Diencephalon (tissue), 1 donor: ENCODE measurements around the gene SPC25. TPM values are rescaled to one million over a fixed set of nuclear protein-coding genes. Genes with fewer than 3 reads are reported as not detected.

Source experiments
- total RNA-seq: library from RNA; depleted of rRNA; stranded (reverse); fragments of >200 nt; gene quantifications from one replicate; pipeline ENCODE4 v1.2.3, GENCODE V29; 2014

SPC25 gene, protein sequence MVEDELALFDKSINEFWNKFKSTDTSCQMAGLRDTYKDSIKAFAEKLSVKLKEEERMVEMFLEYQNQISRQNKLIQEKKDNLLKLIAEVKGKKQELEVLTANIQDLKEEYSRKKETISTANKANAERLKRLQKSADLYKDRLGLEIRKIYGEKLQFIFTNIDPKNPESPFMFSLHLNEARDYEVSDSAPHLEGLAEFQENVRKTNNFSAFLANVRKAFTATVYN
- 9.2 TPM for total RNA-seq

DNA sequence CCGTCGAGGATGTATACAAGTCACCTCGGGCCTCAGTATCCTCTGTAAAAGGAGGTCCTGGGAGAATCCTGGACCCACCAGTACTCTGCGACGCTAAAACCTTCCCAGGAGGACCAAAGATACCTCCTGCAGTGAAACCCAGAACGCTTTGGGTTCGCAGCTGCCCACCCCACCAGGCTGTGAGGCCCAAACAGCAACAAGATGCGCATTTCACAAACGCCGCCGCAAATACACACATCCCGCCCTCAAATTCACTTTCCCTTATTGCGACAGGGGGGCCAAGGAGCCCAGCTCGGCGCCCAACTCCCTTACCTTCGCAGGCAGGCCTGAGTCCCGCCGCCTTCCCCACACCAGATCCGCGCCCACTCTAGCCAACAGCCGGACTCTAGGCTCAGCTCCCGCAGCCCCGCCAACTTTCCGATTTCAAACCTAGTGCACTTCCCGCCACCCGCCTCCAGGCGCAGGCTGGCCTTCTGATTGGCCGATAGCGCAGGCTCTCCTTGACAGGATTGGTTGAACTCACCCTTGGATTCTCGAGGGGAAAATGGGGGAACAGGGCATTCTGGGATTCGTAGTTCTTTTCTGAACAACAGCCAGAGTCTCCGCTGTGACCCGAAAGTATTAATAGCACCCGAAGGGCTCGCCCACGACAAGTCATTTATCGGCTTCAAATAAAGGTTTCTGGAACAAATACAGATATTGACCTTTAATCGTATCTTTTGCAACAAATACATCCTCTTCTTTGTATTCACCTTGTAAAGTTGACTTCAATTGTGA is at the start of gene SPC25:
SPC25 (minus strand) TSS at position 425 of the 777 bp plus-strand sequence. CDS start 911 bp downstream, outside the sequence.

DNA sequence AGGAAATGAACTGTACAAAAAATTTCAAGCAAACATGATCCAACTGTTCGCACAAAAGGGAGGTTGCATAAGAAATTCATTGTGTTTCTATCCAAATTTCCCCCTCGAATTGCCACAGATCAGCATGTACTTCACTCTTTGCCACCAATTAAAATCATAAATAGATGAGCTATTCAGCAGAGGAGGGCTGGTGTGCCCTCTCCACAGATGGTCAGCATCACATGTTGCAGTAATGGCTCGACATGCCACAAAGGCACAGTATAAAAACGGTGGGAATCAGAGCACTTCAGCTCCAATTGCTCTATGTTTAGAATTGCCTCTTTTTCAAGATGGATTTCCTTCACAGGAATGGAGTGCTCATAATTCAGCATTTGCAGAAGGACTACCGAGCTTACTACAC is 10.8 kb upstream of the SPC25 start, which contains the start of gene G6PC2:
G6PC2 (plus strand) TSS at position 289 of the 400 bp plus-strand sequence; CDS start at position 330, 41 bp downstream.

Other genes starting within 250 kb of the SPC25 start
- gene NOSTRIN, start 87.8 kb downstream of the SPC25 start, total RNA-seq, result 6.0 TPM
- not detected for gene G6PC2, start 10.9 kb upstream of the SPC25 start, total RNA-seq
- 1.2 TPM for gene ABCB11, start 140.9 kb upstream of the SPC25 start, total RNA-seq
- 1.6 TPM for gene DHRS9, start 179.1 kb upstream of the SPC25 start, total RNA-seq